ENCODE data around the gene METTL4. TPM values are rescaled to one million over a fixed set of nuclear protein-coding genes. Genes with fewer than 3 reads are reported as not detected.

METTL4 gene, protein sequence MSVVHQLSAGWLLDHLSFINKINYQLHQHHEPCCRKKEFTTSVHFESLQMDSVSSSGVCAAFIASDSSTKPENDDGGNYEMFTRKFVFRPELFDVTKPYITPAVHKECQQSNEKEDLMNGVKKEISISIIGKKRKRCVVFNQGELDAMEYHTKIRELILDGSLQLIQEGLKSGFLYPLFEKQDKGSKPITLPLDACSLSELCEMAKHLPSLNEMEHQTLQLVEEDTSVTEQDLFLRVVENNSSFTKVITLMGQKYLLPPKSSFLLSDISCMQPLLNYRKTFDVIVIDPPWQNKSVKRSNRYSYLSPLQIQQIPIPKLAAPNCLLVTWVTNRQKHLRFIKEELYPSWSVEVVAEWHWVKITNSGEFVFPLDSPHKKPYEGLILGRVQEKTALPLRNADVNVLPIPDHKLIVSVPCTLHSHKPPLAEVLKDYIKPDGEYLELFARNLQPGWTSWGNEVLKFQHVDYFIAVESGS
- 4.9 to 7.2 TPM (median 5.2 TPM) in 5 replicates for total RNA-seq (2022; extraction: Qiagen RNA extraction)

DNA sequence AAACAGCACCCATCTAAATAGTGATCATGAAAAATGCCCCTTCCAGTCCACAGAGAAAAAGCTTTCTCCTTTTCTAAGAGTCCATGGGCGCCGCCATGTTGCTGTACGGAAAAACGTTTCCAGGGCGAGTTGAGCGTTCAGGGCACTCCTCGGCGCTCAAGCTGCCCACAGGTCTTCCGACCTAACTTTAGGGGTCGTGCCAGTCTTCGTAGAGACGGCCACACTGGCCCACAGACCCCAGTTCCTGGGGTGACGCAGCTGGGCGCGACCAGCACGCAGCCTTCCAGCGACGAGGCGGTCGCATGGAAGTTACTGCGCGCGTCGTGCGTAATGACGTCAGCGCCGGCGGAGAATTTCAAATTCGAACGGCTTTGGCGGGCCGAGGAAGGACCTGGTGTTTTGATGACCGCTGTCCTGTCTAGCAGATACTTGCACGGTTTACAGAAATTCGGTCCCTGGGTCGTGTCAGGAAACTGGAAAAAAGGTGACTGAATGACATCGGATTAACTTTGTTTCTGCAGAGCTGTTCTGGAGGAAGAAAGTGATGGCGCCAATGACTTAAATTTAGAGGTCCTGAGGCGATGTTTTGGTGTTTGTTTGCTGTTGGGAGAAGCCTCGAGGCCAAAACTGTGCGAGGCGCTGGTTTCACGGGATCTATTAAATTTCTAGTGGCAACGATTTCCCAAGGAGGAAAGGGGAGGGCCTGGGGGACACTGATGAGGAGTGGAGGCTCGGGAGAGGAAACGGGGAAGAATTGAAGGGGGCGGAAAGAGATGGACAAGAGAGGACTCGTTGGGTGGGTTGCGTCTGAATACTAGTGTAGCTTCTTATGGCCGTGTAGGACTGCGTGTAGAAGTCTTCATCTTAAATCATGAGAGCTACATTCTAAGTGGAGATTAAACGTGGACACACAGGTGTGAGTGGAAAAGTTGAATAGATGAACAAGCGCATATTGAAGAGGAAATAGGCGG, at the start of gene METTL4, which contains the start of gene NDC80:
Gene METTL4, minus strand, starts transcription at position 306 of the 971 bp plus-strand sequence. CDS start 4,289 bp downstream, outside the sequence.
Gene NDC80, plus strand, starts transcription at position 358 of the 971 bp plus-strand sequence. CDS start 1,429 bp downstream, outside the sequence.

Other genes with a start within 250 kb of the METTL4 start
- 10.7 to 14.3 TPM (median 13.6 TPM) in 5 replicates for gene NDC80, start 52 bp upstream of the METTL4 start, total RNA-seq (2022; extraction: Qiagen RNA extraction)
- gene SMCHD1, start 84.2 kb upstream of the METTL4 start, total RNA-seq (2022; extraction: Qiagen RNA extraction), result 12.1 to 23.9 TPM (median 13.6 TPM) in 5 replicates

Data from A549 treated with Hydrocortisone at 1 μM for 4 hours (cell line).